GM21825 (cell line): ENCODE results near the gene UHRF2.
"Not testable (repeated sequence)": the region's sequence is repeated elsewhere in the genome, so short reads cannot be mapped to it uniquely, and the experiment has no call there.

Experiments
- ATAC-seq: cut with Tn5 transposase; IDR thresholded peaks from one replicate; pipeline ENCODE4 v1.9.1; 2021; ENCODE audit warnings: mild to moderate bottlenecking, moderate library complexity; ENCODE audit not compliant: unreplicated experiment

Gene UHRF2

GRCh38 chr9:6426117-6426516, 13.1 kb downstream of the UHRF2 start:
- no peak for ATAC-seq

- ATAC-seq: peak; percentile 94
Measured at GRCh38 chr9:6428940-6429889, 16.2 kb downstream of the UHRF2 start.

GRCh38 chr9:6431038-6431437, 18.0 kb downstream of the UHRF2 start:
- ATAC-seq: no peak

- no peak for ATAC-seq
Measured at GRCh38 chr9:6433410-6433809, 20.4 kb downstream of the UHRF2 start.

GRCh38 chr9:6439051-6439703, 26.2 kb downstream of the UHRF2 start:
- no peak for ATAC-seq

- no peak for ATAC-seq
Measured at GRCh38 chr9:6440405-6440804, 27.4 kb downstream of the UHRF2 start.

GRCh38 chr9:6441269-6441668, 28.3 kb downstream of the UHRF2 start:
- ATAC-seq: no peak

- no peak for ATAC-seq
Measured at GRCh38 chr9:6443661-6444060, 30.7 kb downstream of the UHRF2 start.

GRCh38 chr9:6444128-6444527, 31.1 kb downstream of the UHRF2 start:
- ATAC-seq: no peak

GRCh38 chr9:6449086-6449485, 36.1 kb downstream of the UHRF2 start:
- ATAC-seq: no peak

- no peak for ATAC-seq
Measured at GRCh38 chr9:6449645-6450044, 36.6 kb downstream of the UHRF2 start.

- no peak for ATAC-seq
Measured at GRCh38 chr9:6450641-6451375, 37.8 kb downstream of the UHRF2 start.

GRCh38 chr9:6455292-6455691, 42.3 kb downstream of the UHRF2 start:
- not testable (repeated sequence) for ATAC-seq

- not testable (repeated sequence) for ATAC-seq
Measured at GRCh38 chr9:6458704-6459103, 45.7 kb downstream of the UHRF2 start.

GRCh38 chr9:6459718-6460117, 46.7 kb downstream of the UHRF2 start:
- ATAC-seq: no peak

GRCh38 chr9:6460189-6460768, 47.3 kb downstream of the UHRF2 start:
- no peak for ATAC-seq

- no peak for ATAC-seq
Measured at GRCh38 chr9:6461619-6462018, 48.6 kb downstream of the UHRF2 start.

GRCh38 chr9:6467006-6467625, 54.1 kb downstream of the UHRF2 start:
- ATAC-seq: no peak

- no peak for ATAC-seq
Measured at GRCh38 chr9:6471231-6471850, 58.3 kb downstream of the UHRF2 start.

- no peak for ATAC-seq
Measured at GRCh38 chr9:6473151-6473550, 60.2 kb downstream of the UHRF2 start.
